GM10248 (cell line): ENCODE measurements around the gene MEIOB.

Experiments
- CTCF ChIA-PET: fragments of 300-600 bp; sonication (Branson Sonifier 250); formaldehyde crosslinking; extraction: SDS; loops from one replicate; lab custom pipeline; 2021; ENCODE audit warnings: antibody characterized with exemption; lab: Yijun Ruan, JAX
- POLR2A ChIA-PET: fragments of 350-650 bp; sonication (Branson Sonifier 250); formaldehyde crosslinking; extraction: SDS; loops from one replicate; lab custom pipeline; 2020; ENCODE audit warnings: antibody characterized with exemption; lab: Yijun Ruan, JAX
- DNase-seq: peaks from one replicate; pipeline ENCODE4 v3.0.0; 2012; ENCODE audit errors: extremely low spot score
- TF ChIP-seq, protein P1 (sequence below): IDR thresholded peaks from 2 replicates; pipeline ENCODE4 v1.5.1; 2012; ENCODE audit warnings: mild to moderate bottlenecking, low read depth; ENCODE audit errors: extremely low read depth, missing control alignments, control extremely low read depth

MEIOB gene

DNA sequence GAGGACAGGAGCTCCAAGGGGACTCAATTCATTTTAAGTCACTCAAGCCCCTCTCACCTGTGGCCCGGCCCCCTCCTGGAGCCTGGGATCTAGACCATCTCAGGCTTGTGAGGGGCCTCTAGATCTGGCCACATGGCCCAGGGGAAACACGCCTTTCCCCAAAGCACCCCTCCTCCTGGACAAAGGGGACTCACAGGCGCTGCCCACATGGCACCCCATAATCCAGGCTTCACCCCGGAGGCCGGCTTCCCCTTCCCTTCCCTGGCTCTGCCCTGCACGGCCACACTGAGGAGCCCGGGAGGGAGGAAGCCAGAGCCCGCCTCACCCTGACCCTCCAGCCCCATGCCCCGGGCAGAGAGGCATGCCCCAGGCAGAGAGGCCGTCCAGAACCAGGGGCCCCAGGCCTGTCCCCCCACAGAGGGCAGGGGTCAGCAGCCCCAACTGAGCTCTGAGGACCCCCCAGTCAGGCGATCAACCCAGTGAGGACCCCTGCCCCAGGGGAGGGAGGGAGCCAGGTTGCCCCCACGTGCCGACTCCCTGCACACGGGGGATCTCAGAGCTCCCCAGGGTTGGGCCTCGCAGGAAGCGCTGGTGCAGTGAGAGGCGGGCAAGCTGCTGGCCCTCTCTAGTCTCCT lies 35.4 kb upstream of the MEIOB start:
- ChIA-PET POLR2A (no interaction called here), CTCF (interaction anchor here (2.6 kb wide), 1 partner anchor 16 kb away, joined by 7 read pairs; no protein-coding TSS in a partner anchor)
- no peak for DNase-seq
- TF ChIP-seq, protein P1, sequence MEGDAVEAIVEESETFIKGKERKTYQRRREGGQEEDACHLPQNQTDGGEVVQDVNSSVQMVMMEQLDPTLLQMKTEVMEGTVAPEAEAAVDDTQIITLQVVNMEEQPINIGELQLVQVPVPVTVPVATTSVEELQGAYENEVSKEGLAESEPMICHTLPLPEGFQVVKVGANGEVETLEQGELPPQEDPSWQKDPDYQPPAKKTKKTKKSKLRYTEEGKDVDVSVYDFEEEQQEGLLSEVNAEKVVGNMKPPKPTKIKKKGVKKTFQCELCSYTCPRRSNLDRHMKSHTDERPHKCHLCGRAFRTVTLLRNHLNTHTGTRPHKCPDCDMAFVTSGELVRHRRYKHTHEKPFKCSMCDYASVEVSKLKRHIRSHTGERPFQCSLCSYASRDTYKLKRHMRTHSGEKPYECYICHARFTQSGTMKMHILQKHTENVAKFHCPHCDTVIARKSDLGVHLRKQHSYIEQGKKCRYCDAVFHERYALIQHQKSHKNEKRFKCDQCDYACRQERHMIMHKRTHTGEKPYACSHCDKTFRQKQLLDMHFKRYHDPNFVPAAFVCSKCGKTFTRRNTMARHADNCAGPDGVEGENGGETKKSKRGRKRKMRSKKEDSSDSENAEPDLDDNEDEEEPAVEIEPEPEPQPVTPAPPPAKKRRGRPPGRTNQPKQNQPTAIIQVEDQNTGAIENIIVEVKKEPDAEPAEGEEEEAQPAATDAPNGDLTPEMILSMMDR, result no peak

DNA sequence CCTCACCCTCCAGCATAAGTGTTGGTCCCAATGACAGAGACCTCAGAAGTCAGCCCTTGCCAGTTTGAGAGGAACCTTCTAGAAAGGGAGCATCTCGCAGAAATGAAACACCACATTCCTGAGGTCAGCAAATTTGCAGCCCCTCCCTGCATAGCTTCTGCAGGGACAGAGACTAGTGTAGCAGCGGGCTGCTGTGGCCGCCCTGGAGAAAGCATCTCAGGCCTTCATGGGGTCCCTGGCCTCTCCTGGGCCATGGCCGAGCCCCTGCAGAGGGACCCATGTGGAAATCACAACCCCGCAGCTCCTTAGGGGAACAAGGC lies 34.8 kb upstream of the MEIOB start:
- TF ChIP-seq, protein P1, result no peak
- DNase-seq, result no peak
- POLR2A ChIA-PET, result no interaction called here
- CTCF ChIA-PET, result interaction anchor here (2.6 kb wide), 1 partner anchor 17 kb away, joined by 7 read pairs; no protein-coding TSS in a partner anchor

DNA sequence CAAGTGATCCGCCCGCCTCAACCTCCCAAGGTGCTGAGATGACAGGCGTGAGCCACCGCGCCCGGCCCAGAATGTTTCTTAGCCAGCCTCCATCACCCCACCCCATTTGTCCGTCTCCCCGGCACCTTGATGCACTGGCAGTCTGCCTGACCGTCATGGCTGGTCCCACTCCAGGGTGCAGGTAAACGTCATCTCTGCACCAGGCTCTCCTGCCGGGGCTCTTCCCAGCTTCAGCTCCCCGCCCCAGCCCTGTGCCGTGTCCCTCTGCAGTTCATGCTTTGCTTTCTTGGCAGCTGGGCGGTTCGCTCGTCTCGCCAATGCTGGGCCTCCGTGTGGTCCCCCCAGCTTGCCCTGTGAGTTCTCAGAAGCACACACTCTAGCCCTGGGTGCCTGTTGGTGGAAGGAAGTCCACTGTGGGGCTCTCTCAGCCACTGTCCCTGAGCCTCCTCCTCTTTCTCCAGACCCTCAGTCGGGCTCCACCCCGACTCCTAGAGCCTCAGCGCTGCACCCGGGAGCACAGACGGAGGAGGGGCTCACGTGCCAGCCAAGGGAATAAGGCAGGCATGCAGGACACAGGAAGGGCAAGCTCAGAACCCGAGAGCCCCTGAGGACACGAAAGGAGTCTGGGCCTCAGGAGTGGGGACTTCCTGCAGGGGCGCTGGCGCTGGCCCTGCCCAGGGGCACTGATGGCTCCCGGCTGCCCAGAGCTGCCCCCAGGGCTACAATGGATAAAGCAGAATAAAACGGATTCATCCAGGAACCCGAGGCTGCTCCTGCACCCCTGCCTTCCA lies 34.3 kb upstream of the MEIOB start:
- DNase-seq, result no peak
- ChIA-PET CTCF (interaction anchor here (2.6 kb wide), 1 partner anchor 17 kb away, joined by 7 read pairs; no protein-coding TSS in a partner anchor), POLR2A (no interaction called here)
- TF ChIP-seq, protein P1, result no peak

DNA sequence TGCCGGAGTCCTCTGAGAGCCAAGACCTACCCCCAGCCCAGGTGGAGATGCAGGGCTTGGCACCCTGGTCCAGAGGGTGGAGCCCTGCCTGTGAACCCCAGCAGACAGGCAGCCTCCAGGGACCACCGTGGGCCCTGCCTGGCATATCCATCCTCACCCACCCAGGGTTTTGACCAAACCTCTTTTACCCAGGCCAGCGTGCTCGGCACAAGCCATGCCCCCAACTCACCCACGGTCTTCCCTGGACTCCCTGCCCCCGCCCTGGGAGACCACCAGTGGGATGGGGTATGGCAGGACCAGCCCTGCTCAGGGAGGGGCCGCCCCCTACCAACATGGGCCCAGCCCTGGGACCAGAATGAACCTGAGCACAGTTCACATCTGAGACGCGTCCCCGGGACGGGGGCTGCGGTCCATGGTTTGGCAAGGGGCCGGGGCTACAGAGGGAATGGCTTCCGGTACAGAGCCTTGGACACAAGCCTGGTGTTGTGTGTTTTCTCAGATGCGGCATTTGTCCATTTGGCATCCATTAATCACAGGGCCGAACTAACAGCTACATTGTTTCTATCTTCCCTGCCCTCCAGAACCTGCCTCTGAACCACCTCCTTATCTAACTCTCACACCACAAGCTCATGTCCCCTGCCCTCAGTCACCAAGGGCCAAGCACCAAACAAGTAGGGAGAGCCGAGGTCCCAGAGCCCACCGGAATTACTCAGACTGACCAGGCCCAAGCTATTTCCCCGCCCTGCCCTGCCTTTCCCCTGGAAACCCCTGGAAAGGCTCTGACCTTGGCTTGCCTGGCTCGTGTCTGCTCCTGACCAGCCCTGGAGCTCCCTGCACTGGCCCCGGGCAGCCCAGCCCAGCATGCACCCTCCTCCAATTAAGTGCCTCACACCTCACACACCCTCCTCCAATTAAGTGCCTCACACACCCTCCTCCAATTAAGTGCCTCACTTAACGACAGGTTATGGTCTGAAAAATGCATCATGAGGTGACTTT lies 32.2 kb upstream of the MEIOB start:
- POLR2A ChIA-PET, result no interaction called here
- DNase-seq, result no peak
- CTCF ChIA-PET, result no interaction called here
- TF ChIP-seq, protein P1, result no peak

DNA sequence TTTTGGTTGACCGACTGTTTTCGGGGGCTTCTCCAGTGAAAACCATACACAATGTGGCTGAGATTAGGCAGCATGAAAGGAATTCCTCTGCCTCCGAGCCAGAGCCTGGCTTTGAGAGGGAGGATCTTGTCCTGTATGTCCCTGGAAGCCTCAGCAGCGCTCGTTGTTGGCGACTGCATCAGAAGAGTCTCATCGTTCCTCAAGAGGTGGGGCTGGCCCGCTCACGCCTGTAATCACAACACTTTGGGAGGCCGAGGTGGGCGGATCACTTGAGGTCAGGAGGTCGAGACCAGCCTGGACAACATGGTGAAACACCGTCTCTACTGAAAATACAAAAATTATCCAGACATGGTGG lies 31.2 kb upstream of the MEIOB start:
- CTCF ChIA-PET, result no interaction called here
- TF ChIP-seq, protein P1, result no peak
- DNase-seq, result no peak
- POLR2A ChIA-PET, result no interaction called here
